Tibial artery (tissue), 4 donors: Measurements from ENCODE around the gene CDKN2B.

Experiments used
- DNase-seq, 2 donors: peaks; one replicate each; pipeline ENCODE4 v3.0.0-alpha.2; 2019
- H3K27ac ChIP-seq, 2 donors: fragments of 200-600 bp; sonication (generic) in 1 of 2; 1 replicate in 1 of 2; 2 replicates in 1 of 2; pipeline ENCODE4 v1.5.1; 2018 to 2019; ENCODE audit warnings: mild to moderate bottlenecking in 1 of 2
- H3K27me3 ChIP-seq, 2 donors: fragments of 200-600 bp; sonication (generic) in 1 of 2; one replicate each; pipeline versions ENCODE4 v1.5.1 to v1.6.0; 2016 to 2019
- H3K36me3 ChIP-seq, 3 donors: fragments of 200-600 bp; sonication (generic) in 2 of 3; one replicate each; pipeline ENCODE4 v1.5.1; 2016 to 2019; ENCODE audit warnings: mild to moderate bottlenecking in 2 of 3
- H3K4me1 ChIP-seq, 4 donors: fragments of 200-600 bp; sonication (generic) in 2 of 4; 1 replicate in 3 of 4; 2 replicates in 1 of 4; pipeline ENCODE4 v1.5.1; 2016 to 2019
- H3K4me3 ChIP-seq, 2 donors: fragments of 200-600 bp; sonication (generic) in 1 of 2; 1 replicate in 1 of 2; 2 replicates in 1 of 2; pipeline ENCODE4 v1.5.1; 2018 to 2019; ENCODE audit warnings: mild to moderate bottlenecking in 2 of 2
- H3K9me3 ChIP-seq, 3 donors: fragments of 200-600 bp; sonication (generic) in 1 of 3; one replicate each; pipeline ENCODE4 v1.5.1; 2016 to 2019
- intact Hi-C: fragments of 100-400 bp; cut with DNase I; formaldehyde crosslinking; loops from one replicate; pipeline ENCODE4 v1.15.0; 2023; ENCODE audit warnings: low total_unique reads
- TF ChIP-seq, protein P1 (sequence below), 2 experiments: fragments of 200-600 bp in 1 of 2; fragments of 450-650 bp in 1 of 2; IDR thresholded peaks; one replicate each; pipeline ENCODE4 v1.5.1; 2017 to 2019; ENCODE audit warnings: antibody characterized with exemption in 2 of 2, mild to moderate bottlenecking in 1 of 2, moderate library complexity in 1 of 2

The CDKN2B gene

DNA sequence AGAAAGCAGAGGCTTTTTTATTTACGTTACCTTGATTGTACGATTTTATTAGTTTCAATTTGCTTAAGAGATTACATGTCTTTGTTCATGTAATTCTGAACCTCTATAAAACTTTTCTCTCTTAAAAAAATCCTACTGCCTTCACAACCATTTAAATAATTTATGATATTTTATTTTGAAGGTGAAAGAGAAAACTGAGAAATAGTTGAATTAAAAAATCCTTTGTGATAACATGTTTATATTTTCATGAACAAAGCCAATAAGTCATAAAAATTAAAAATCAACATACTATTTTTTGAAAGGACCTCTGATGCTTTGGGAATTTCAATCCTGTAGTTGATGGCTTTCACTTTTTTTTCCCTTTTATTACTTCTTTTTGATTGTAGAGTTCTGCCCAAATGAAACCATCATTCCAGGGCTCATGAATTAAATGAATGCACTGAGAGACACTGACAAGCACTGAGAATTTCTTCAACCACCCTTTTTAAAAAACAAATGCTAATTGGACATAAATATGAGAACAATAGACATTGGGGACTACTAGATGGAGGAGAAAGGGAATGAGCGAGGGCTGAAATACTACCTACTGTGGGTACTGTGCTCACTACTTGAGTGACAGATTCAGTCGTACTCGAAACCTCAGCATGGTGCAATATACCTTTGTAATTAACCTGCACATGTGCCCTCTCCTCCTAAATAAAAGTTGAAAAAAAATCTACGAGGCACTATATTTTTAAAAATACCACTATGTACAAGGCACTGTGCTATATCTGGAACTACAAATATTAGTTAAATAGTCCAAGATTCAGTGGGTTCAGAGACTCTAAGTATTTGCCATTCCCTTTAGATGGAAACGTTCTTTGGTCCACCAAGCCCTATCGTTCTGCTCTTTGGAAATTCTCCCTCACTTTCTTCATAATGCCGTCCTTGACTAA is 20.8 kb downstream of the CDKN2B start:
- H3K27me3 ChIP-seq = peaks cover 0 to 66% of the 10 kb centered on the region in 2 donors
- TF ChIP-seq, protein P1, sequence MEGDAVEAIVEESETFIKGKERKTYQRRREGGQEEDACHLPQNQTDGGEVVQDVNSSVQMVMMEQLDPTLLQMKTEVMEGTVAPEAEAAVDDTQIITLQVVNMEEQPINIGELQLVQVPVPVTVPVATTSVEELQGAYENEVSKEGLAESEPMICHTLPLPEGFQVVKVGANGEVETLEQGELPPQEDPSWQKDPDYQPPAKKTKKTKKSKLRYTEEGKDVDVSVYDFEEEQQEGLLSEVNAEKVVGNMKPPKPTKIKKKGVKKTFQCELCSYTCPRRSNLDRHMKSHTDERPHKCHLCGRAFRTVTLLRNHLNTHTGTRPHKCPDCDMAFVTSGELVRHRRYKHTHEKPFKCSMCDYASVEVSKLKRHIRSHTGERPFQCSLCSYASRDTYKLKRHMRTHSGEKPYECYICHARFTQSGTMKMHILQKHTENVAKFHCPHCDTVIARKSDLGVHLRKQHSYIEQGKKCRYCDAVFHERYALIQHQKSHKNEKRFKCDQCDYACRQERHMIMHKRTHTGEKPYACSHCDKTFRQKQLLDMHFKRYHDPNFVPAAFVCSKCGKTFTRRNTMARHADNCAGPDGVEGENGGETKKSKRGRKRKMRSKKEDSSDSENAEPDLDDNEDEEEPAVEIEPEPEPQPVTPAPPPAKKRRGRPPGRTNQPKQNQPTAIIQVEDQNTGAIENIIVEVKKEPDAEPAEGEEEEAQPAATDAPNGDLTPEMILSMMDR (IDR thresholded peaks at IDR 0.05) = no peak
- no peak overlapping the region for H3K27ac ChIP-seq
- H3K4me1 ChIP-seq = no peaks in the 10 kb centered on the region
- no peaks in the 10 kb centered on the region for H3K36me3 ChIP-seq
- no peaks in the 10 kb centered on the region for H3K9me3 ChIP-seq
- intact Hi-C loops = no loop called here
- no peak for DNase-seq
- H3K4me3 ChIP-seq = no peak overlapping the region

DNA sequence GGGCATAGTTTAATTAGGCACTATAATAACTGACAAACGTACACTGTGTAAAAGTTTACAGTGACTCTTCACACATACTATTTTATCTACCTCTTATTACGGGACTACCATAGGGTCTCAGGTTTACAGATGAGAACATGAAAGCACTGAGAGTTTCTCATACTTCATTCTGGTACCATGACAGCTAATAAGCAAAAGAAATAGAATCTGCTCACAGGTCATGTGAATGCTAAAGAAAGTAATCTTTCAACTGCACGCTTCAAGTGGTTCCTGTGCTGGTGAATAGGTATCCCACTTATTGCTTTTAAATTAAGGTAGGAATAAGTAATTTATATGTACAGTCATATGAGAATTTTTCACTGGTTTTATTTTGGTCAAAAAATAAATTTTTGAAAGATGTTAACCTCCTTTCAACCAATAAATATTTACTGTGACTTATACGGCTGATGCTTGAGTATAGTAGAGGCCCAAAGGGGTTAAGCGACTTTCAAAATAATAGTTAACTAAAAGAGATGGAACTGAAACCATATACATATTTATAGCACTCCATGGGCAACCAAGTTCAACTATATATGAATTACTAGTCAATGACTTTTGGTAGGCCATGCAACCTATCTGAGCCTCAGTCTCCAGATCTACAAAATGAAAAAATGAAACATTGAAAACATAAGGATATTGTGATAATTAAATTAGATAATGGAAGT is 23.0 kb downstream of the CDKN2B start:
- no peaks in the 10 kb centered on the region for H3K9me3 ChIP-seq
- H3K4me3 ChIP-seq = no peak overlapping the region
- no peak for DNase-seq
- H3K36me3 ChIP-seq = no peaks in the 10 kb centered on the region
- TF ChIP-seq, protein P1 (IDR thresholded peaks at IDR 0.05) = no peak
- no peak overlapping the region for H3K27ac ChIP-seq
- no peaks in the 10 kb centered on the region for H3K4me1 ChIP-seq
- intact Hi-C loops = no loop called here
- peaks cover 0 to 64% of the 10 kb centered on the region in 2 donors for H3K27me3 ChIP-seq

- Histone ChIP-seq H3K27ac (no peak overlapping the region), H3K36me3 (no peaks in the 10 kb centered on the region), H3K4me1 (no peaks in the 10 kb centered on the region), H3K4me3 (no peak overlapping the region), H3K27me3 (peaks cover 0 to 66% of the 10 kb centered on the region in 2 donors), H3K9me3 (no peaks in the 10 kb centered on the region)
- intact Hi-C loops = no loop called here
- TF ChIP-seq, protein P1 (IDR thresholded peaks at IDR 0.05) = no peak
- no peak for DNase-seq
Measured at GRCh38 chr9:21984101-21984500, 25.0 kb downstream of the CDKN2B start.

DNA sequence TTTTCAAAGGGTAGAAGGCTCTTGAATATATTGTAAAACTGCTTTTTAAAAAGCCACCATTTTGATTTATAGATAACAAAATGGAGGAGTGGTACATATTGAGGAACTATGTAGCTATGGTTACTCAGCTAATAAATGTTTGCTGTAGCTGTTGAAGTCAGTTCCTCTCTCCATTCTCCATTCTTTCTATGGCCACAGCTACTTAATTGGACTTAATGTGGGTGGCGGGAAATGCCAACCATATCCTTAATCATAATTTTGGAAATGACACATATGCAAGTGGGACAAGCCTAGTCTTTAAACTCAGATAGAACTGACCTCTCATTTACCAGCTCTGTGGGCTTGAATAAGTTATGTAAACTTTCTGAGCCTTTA is 25.6 kb downstream of the CDKN2B start:
- TF ChIP-seq, protein P1 (IDR thresholded peaks at IDR 0.05) = no peak
- H3K27ac ChIP-seq = no peak overlapping the region
- no peak overlapping the region for H3K4me3 ChIP-seq
- H3K27me3 ChIP-seq = peaks cover 0 to 66% of the 10 kb centered on the region in 2 donors
- intact Hi-C loops = no loop called here
- DNase-seq = no peak
- no peaks in the 10 kb centered on the region for H3K9me3 ChIP-seq
- no peaks in the 10 kb centered on the region for H3K36me3 ChIP-seq
- no peaks in the 10 kb centered on the region for H3K4me1 ChIP-seq

- H3K4me1 ChIP-seq = no peaks in the 10 kb centered on the region
- intact Hi-C loops = no loop called here
- no peak overlapping the region for H3K4me3 ChIP-seq
- peaks cover 0 to 66% of the 10 kb centered on the region in 2 donors for H3K27me3 ChIP-seq
- H3K27ac ChIP-seq = no peak overlapping the region
- TF ChIP-seq, protein P1 (IDR thresholded peaks at IDR 0.05) = no peak
- DNase-seq = no peak
- no peaks in the 10 kb centered on the region for H3K36me3 ChIP-seq
- H3K9me3 ChIP-seq = no peaks in the 10 kb centered on the region
Measured at GRCh38 chr9:21982861-21983560, 26.1 kb downstream of the CDKN2B start.
